ENCODE measurements around the gene PLCG1.

DNA sequence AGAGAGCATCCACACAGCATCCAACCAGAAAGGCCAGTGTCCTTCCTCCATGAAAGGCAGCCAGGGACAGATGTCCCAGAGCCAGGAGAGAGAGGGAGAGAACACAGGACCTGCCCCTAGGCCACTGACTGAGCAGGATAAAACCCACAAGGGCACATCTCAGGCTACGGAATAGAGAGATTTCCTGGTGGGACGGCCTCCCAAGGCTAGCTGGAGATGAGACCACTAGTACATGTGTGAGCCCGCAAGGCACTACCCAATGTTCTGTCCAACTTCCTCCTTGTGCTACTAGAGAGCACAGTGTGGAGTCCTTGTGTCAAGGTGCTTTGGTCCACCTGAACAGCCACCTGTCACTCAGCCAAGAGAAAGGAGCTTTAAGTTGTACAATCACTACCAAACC lies 44.2 kb downstream of the PLCG1 start:
- TF ChIP-seq, protein P1, sequence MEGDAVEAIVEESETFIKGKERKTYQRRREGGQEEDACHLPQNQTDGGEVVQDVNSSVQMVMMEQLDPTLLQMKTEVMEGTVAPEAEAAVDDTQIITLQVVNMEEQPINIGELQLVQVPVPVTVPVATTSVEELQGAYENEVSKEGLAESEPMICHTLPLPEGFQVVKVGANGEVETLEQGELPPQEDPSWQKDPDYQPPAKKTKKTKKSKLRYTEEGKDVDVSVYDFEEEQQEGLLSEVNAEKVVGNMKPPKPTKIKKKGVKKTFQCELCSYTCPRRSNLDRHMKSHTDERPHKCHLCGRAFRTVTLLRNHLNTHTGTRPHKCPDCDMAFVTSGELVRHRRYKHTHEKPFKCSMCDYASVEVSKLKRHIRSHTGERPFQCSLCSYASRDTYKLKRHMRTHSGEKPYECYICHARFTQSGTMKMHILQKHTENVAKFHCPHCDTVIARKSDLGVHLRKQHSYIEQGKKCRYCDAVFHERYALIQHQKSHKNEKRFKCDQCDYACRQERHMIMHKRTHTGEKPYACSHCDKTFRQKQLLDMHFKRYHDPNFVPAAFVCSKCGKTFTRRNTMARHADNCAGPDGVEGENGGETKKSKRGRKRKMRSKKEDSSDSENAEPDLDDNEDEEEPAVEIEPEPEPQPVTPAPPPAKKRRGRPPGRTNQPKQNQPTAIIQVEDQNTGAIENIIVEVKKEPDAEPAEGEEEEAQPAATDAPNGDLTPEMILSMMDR (IDR thresholded peaks at IDR 0.05), result no peak
- no peak for TF ChIP-seq POLR2A (IDR thresholded peaks at IDR 0.05)
